C4-2B (cell line): Measurements from ENCODE around the gene DNAJC15.

ENCODE experiments used
- H3K27ac ChIP-seq: fragments of 450-650 bp; 2 replicates; pipeline ENCODE4 v1.5.1; 2017
- ZFX ChIP-seq: fragments of 450-650 bp; IDR thresholded peaks from 2 replicates; pipeline ENCODE4 v1.6.1; 2017
- TF ChIP-seq, protein P1 (sequence below): fragments of 450-650 bp; conservative IDR thresholded peaks from 2 replicates; pipeline ENCODE4 v1.5.1; 2017; ENCODE audit warnings: mild to moderate bottlenecking

DNAJC15 gene

DNA sequence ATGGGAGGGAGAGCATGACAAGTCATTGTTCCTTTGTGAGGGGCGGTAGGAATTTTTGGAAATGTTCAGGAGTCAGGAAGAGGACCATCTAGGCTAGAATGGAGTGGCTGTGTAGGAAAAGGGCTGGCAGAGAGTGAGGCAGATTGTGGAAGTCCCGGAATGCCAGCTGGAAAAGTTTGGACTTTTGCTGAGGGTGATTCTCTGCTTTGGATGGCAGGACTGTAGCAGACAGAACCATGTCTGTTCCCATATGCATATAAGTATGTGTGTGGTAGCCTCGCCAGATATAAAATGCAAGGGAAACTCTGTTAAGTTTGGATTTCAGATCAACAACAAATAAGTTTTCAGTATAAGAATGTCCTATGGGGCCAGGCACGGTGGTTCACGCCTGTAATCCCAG is 112.1 kb downstream of the DNAJC15 start:
- H3K27ac ChIP-seq = no peak overlapping the region
- TF ChIP-seq ZFX = no peak
- TF ChIP-seq, protein P1, sequence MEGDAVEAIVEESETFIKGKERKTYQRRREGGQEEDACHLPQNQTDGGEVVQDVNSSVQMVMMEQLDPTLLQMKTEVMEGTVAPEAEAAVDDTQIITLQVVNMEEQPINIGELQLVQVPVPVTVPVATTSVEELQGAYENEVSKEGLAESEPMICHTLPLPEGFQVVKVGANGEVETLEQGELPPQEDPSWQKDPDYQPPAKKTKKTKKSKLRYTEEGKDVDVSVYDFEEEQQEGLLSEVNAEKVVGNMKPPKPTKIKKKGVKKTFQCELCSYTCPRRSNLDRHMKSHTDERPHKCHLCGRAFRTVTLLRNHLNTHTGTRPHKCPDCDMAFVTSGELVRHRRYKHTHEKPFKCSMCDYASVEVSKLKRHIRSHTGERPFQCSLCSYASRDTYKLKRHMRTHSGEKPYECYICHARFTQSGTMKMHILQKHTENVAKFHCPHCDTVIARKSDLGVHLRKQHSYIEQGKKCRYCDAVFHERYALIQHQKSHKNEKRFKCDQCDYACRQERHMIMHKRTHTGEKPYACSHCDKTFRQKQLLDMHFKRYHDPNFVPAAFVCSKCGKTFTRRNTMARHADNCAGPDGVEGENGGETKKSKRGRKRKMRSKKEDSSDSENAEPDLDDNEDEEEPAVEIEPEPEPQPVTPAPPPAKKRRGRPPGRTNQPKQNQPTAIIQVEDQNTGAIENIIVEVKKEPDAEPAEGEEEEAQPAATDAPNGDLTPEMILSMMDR = no peak

DNA sequence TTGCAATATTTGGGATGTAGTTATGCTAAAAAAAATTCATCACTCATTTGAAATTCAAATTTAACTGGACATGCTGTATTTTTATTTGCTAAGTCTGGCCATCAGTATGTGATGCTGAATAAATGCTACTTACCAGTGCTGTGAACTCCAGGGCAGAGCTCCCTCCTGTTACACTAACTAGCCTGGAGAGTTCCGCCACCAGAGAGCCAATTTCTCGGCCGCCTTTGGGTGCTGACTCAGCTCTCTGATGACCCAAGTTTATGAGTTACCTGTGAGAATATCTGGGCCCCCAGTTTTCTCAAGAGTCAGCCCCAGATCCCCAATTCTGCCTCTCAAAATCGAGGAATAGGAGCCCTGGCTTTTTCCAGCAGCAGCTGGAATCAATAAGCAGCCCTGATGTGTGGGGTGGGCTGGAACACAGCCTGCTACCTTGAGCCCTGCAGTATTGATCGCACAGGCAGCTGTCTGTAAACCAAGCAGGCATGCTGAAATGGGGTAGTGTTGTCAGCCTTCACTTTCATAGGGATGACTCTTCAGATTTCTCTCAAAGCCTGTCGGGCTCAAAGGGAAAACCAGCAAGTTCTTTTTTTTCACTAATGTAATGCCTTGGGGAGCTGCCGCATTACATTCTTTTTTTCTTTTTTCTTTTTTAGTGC is 113.7 kb downstream of the DNAJC15 start:
- TF ChIP-seq ZFX = no peak
- TF ChIP-seq, protein P1 = no peak
- no peak overlapping the region for H3K27ac ChIP-seq

DNA sequence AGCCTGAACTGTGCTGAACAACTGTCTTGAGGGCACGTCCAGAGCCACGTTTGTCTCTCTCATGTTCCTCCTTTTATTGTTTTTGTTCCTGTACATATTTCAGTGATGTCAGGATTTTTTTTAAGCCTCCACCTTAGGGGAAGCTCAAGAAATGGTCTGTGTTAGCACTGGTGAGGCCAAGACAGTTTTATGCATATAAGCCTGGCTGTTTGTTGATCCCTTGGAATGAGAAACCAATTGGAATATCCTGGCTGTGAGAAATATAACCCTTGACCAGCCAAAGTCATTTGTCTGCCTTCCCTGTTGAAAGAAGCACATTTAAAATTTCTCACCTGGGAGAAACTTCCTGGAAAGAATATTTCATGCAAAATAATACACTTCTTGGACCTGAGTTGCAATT is 115.8 kb downstream of the DNAJC15 start:
- no peak overlapping the region for H3K27ac ChIP-seq
- no peak for TF ChIP-seq ZFX
- TF ChIP-seq, protein P1 = no peak

DNA sequence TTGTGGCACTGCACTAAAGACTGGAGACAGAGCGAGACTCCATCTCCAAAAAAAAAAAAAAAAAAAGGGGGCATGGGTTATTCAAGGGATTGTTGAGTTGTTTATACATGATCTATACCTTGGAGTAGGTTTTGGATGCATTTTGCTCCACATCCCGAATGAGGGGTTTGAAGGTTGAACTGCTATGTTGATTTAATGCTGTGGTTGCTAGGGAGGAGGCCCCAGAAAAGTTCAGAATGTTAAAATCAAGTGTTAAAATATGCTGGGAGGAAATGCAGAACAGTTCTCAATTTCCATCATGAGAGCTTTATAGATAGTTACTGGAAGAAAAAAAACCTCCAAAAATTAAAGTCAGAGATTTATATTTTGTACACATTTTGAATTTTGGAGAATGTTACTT is 116.5 kb downstream of the DNAJC15 start:
- no peak overlapping the region for H3K27ac ChIP-seq
- no peak for TF ChIP-seq ZFX
- TF ChIP-seq, protein P1 = no peak

DNA sequence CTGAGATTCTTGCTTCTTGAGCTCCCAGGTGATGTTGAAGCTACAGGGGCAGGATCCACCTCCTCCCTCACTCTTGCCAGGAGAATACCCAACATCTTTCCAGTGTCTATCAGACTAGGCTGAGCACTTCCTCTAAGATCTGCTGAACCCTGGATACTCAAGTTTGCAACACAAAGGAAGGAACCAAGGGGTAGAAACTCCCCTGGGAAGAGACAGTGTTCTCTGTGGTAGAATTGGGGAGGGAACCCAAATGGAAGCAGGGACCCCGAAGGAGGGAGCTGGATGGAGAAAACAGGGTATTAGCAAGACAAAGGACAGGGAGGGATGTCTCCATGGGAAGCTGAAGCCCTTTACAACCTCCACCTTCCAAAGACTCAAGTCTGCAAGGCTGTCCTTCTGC is 117.6 kb downstream of the DNAJC15 start:
- H3K27ac ChIP-seq = no peak overlapping the region
- TF ChIP-seq, protein P1 = no peak
- no peak for TF ChIP-seq ZFX

DNA sequence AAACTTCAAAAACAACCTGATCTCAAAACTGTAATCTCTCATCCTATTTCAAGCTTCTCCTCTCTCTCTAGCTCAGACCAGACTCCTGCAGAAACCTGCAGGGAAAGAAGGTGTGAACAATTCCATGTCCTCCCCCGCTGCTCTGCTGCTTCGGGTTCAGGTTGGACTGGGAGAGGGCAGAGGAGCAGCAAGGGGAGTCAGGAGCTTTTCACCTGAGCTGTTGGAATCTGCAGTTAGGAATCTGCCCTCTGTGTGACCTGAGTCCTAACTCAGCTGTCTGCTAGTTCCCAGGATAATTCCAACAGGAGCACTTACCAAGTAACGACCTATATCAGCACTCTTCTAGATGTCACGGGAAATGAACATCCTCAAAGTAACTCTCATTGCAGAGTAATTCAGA is 118.3 kb downstream of the DNAJC15 start:
- H3K27ac ChIP-seq = no peak overlapping the region
- TF ChIP-seq, protein P1 = no peak
- TF ChIP-seq ZFX = no peak

DNA sequence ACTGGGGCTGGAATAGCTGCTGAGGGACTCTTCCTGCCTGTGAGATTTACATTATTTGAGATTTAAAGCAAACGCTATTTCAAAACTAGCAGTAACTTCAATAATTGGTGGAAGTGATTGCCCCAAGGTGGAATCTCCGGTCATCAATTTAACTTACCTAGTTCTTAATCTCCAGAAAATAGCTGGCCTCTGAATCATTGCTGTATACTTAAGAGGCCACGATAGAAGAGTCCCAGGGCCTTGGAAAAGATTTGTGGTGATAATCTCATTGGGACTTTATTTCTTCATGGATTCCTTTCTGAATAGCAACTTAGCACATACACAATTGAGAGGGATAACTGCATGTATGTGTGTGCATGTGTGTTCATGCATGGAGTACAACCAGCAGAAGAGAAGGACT is 120.2 kb downstream of the DNAJC15 start:
- no peak overlapping the region for H3K27ac ChIP-seq
- no peak for TF ChIP-seq ZFX
- TF ChIP-seq, protein P1 = no peak
